Measurements from ENCODE around the gene CTNNAL1. TPM values are rescaled to one million over a fixed set of nuclear protein-coding genes. Genes with fewer than 3 reads are reported as not detected.
A peak's percentile ranks its signal among the peaks of the same experiment; 100 is the strongest.

The CTNNAL1 gene
- total and polyA plus RNA-seq, 4 donors: 20.6 to 53.9 (median 37.0) TPM

- TF ChIP-seq CTCF (IDR thresholded peaks at IDR 0.05; ENCODE audit: control extremely low read depth, extremely low read depth): no peak
- ATAC-seq (ENCODE audit: insufficient read depth, low FRiP score) (no peak), DNase-seq (no peak)
- Histone ChIP-seq H3K4me3 (no peak overlapping the region), H3K36me3 (ENCODE audit: control insufficient read depth in 4 of 4, insufficient read depth in 4 of 4, low read length in 4 of 4) (peaks cover 4 to 19% (median 13%) of the 10 kb centered on the region in 4 donors), H3K9ac (ENCODE audit: insufficient read depth in 1 of 2, low read length in 2 of 2) (no peak overlapping the region), H3K27me3 (ENCODE audit: control insufficient read depth in 3 of 3, insufficient read depth in 3 of 3, low read length in 2 of 3) (no peaks in the 10 kb centered on the region), H3K9me3 (ENCODE audit: control insufficient read depth in 4 of 4, insufficient read depth in 3 of 4, low read length in 3 of 4) (no peaks in the 10 kb centered on the region), H3K4me1 (ENCODE audit: control insufficient read depth in 5 of 5, insufficient read depth in 5 of 5, low read length in 5 of 5) (no peaks in the 10 kb centered on the region), H3K27ac (ENCODE audit: low read depth in 1 of 2, low read length in 1 of 2) (no peak overlapping the region)
Observed at GRCh38 chr9:108983885-108984284, 29.4 kb downstream of the CTNNAL1 start.

GRCh38 chr9:108980893-108981292 lies 32.4 kb downstream of the CTNNAL1 start:
- Histone ChIP-seq H3K9me3 (ENCODE audit: control insufficient read depth in 4 of 4, insufficient read depth in 3 of 4, low read length in 3 of 4) (no peaks in the 10 kb centered on the region), H3K27me3 (ENCODE audit: control insufficient read depth in 3 of 3, insufficient read depth in 3 of 3, low read length in 2 of 3) (no peaks in the 10 kb centered on the region), H3K9ac (ENCODE audit: insufficient read depth in 1 of 2, low read length in 2 of 2) (no peak overlapping the region), H3K27ac (ENCODE audit: low read depth in 1 of 2, low read length in 1 of 2) (no peak overlapping the region), H3K4me3 (no peak overlapping the region), H3K4me1 (ENCODE audit: control insufficient read depth in 5 of 5, insufficient read depth in 5 of 5, low read length in 5 of 5) (no peaks in the 10 kb centered on the region), H3K36me3 (ENCODE audit: control insufficient read depth in 4 of 4, insufficient read depth in 4 of 4, low read length in 4 of 4) (peaks cover 10 to 23% (median 17%) of the 10 kb centered on the region in 4 donors)
- no peak for ATAC-seq (ENCODE audit: insufficient read depth, low FRiP score)
- WGBS, 2 donors: 96 to 98% methylated on average over 2 of the region's 2 CpGs
- DNase-seq: no peak
- no peak for TF ChIP-seq CTCF (IDR thresholded peaks at IDR 0.05; ENCODE audit: control extremely low read depth, extremely low read depth)

- H3K36me3 ChIP-seq (ENCODE audit: control insufficient read depth in 4 of 4, insufficient read depth in 4 of 4, low read length in 4 of 4): peaks cover 8 to 23% (median 16%) of the 10 kb centered on the region in 4 donors
- DNase-seq (peak in 2 of 3 donors; percentile 11 to 50), ATAC-seq (ENCODE audit: insufficient read depth, low FRiP score) (no peak)
- H3K4me3 ChIP-seq: no peak overlapping the region
- H3K9me3 ChIP-seq (ENCODE audit: control insufficient read depth in 4 of 4, insufficient read depth in 3 of 4, low read length in 3 of 4): no peaks in the 10 kb centered on the region
- H3K9ac ChIP-seq (ENCODE audit: insufficient read depth in 1 of 2, low read length in 2 of 2): no peak overlapping the region
- peaks cover 0 to 13% (median 6%) of the 10 kb centered on the region in 5 donors for H3K4me1 ChIP-seq (ENCODE audit: control insufficient read depth in 5 of 5, insufficient read depth in 5 of 5, low read length in 5 of 5)
- WGBS, 2 donors: 34 to 41% methylated on average over 1 of the region's 1 CpG
- H3K27ac ChIP-seq (ENCODE audit: low read depth in 1 of 2, low read length in 1 of 2): no peak overlapping the region
- no peaks in the 10 kb centered on the region for H3K27me3 ChIP-seq (ENCODE audit: control insufficient read depth in 3 of 3, insufficient read depth in 3 of 3, low read length in 2 of 3)
- TF ChIP-seq CTCF (IDR thresholded peaks at IDR 0.05; ENCODE audit: control extremely low read depth, extremely low read depth): no peak
Observed at GRCh38 chr9:108978205-108978604, 35.1 kb downstream of the CTNNAL1 start.

GRCh38 chr9:108973895-108974294 lies 39.4 kb downstream of the CTNNAL1 start:
- ATAC-seq (ENCODE audit: insufficient read depth, low FRiP score) (no peak), DNase-seq (peak; percentile 49 to 79 (median 75))
- no peaks in the 10 kb centered on the region for H3K27me3 ChIP-seq (ENCODE audit: control insufficient read depth in 3 of 3, insufficient read depth in 3 of 3, low read length in 2 of 3)
- no peak for TF ChIP-seq CTCF (IDR thresholded peaks at IDR 0.05; ENCODE audit: control extremely low read depth, extremely low read depth)
- H3K4me1 ChIP-seq (ENCODE audit: control insufficient read depth in 5 of 5, insufficient read depth in 5 of 5, low read length in 5 of 5): peaks cover 1 to 27% (median 12%) of the 10 kb centered on the region in 5 donors
- no peaks in the 10 kb centered on the region for H3K9me3 ChIP-seq (ENCODE audit: control insufficient read depth in 4 of 4, insufficient read depth in 3 of 4, low read length in 3 of 4)
- WGBS, 2 donors: 68 to 78% methylated on average over 5 of the region's 5 CpGs
- no peak overlapping the region for H3K9ac ChIP-seq (ENCODE audit: insufficient read depth in 1 of 2, low read length in 2 of 2)
- no peak overlapping the region for H3K27ac ChIP-seq (ENCODE audit: low read depth in 1 of 2, low read length in 1 of 2)
- peaks cover 3 to 21% (median 11%) of the 10 kb centered on the region in 4 donors for H3K36me3 ChIP-seq (ENCODE audit: control insufficient read depth in 4 of 4, insufficient read depth in 4 of 4, low read length in 4 of 4)
- H3K4me3 ChIP-seq: no peak overlapping the region
